ENCODE measurements around the gene CHST11.

The CHST11 gene

DNA sequence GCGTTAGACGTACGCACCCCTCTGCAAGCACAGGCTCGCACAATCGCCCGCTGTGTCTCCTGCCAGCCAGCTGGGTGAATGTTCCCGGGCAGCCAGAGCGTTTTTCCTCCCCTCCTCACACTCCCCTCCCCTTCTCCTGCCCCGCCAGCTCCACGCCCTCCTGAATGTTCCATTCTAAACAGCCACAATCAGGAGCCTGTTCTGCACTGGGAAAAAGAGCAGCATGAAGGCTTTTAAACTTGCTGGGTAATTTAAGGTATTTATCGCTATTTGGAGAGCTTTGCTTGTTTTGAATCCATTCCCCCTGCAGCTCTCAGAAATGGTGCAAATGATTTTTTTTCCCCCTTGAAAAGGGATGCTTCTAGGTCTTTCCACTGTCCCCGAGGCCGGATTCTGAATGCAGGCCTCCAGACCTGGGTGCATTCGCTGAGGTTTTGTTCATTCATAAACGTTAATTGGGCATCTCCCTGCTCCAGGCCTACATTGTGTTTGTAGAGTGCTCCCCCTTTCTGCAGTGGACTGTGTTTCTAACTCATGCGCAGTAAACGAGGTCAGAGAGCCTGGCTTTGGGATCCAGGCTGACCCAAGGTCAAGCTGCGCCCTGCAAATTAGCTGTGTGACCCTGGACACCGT lies 212.5 kb downstream of the CHST11 start:
- H3K4me3 ChIP-seq (ENCODE audit: insufficient read length, low read depth): no peak overlapping the region
- no peaks in the 10 kb centered on the region for H3K27me3 ChIP-seq (ENCODE audit: insufficient read depth, insufficient read length)
- H3K9ac ChIP-seq (ENCODE audit: insufficient read length, low read depth): no peak overlapping the region
- no peaks in the 10 kb centered on the region for H3K9me3 ChIP-seq (ENCODE audit: insufficient read depth, low read length)
- H3K4me1 ChIP-seq (ENCODE audit: insufficient read depth, insufficient read length): peaks cover 15% of the 10 kb centered on the region
- no peak for DNase-seq (ENCODE audit: low read depth, low spot score)
- H3K36me3 ChIP-seq (ENCODE audit: insufficient read depth, insufficient read length, low read length): no peaks in the 10 kb centered on the region
- TF ChIP-seq ZNF274 (IDR thresholded peaks at IDR 0.05; ENCODE audit: low read depth, low read length): no peak
- no peak for TF ChIP-seq YY1 (IDR thresholded peaks at IDR 0.05; ENCODE audit: insufficient read depth, insufficient read length)
- TF ChIP-seq SUZ12 (IDR thresholded peaks at IDR 0.05; ENCODE audit: extremely low read depth, insufficient read depth, insufficient read length): no peak

DNA sequence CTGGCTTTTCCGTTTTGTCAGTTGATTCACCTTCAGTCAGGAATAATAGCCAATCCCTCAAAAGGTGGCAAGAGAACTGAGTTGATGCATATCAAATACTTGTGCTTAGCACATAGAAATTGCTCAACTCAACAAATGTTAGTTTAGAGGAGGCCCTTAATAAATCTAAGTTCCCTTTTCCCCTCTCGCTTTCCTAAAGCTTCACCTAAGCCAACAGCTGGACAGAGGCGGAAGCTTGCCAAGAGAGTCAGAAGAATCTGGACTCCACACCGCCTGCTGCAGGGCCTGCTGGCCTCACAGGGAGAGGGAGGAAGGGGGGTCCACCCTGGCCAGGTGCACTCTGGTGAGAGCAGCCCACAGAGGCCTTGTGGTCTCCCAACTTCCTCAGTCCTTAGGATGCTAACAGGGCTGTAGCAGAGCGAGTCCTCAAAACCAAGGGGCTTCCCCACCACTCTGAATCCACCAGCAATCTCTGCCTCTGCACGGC lies 213.1 kb downstream of the CHST11 start:
- Histone ChIP-seq H3K27me3 (ENCODE audit: insufficient read depth, insufficient read length) (no peaks in the 10 kb centered on the region), H3K4me3 (ENCODE audit: insufficient read length, low read depth) (no peak overlapping the region), H3K36me3 (ENCODE audit: insufficient read depth, insufficient read length, low read length) (no peaks in the 10 kb centered on the region), H3K4me1 (ENCODE audit: insufficient read depth, insufficient read length) (peaks cover 15% of the 10 kb centered on the region), H3K9me3 (ENCODE audit: insufficient read depth, low read length) (no peaks in the 10 kb centered on the region), H3K9ac (ENCODE audit: insufficient read length, low read depth) (no peak overlapping the region)
- DNase-seq (ENCODE audit: low read depth, low spot score): no peak
- no peak for TF ChIP-seq ZNF274 (IDR thresholded peaks at IDR 0.05; ENCODE audit: low read depth, low read length)
- no peak for TF ChIP-seq YY1 (IDR thresholded peaks at IDR 0.05; ENCODE audit: insufficient read depth, insufficient read length)
- no peak for TF ChIP-seq SUZ12 (IDR thresholded peaks at IDR 0.05; ENCODE audit: extremely low read depth, insufficient read depth, insufficient read length)

DNA sequence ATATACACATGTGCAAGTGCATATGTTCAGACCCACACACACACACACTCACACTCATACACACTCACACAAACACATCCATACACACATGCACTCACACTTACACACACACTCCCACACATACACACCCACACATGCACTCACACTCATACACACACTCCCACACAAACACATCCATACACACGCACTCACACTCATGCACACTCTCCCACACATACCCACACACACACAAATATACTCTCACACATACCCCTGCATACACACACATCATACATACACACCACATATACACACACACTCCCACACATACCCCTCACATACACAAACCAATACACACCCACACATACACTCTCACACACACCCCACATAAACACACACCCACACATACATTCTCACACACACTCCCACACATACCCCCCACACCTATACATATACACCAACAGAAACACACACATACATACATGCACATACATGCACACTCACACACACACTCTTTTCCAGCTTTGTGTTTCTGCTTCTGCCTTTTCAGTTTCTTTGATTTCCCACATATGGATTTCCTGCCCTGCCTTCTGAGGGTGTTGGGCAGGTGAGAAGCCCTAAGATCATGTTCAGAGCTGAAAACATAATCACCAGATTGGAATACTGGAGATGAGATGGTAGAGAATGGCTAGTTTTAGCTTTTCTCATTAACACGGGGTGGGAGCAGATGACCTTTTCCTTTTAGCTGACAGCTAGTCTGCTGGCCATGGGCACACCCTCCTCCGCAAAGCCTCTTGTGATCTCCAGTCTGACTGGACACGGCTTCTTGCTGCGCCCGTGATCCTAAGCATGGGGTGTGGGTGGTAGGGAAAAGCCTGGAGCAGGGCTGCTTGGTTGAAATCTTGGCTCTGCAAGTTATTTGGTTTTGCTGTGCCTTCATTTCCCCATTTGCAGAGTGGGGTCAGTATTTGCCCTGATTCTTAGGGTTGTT lies 214.0 kb downstream of the CHST11 start:
- H3K4me1 ChIP-seq (ENCODE audit: insufficient read depth, insufficient read length): peaks cover 15% of the 10 kb centered on the region
- H3K27me3 ChIP-seq (ENCODE audit: insufficient read depth, insufficient read length): no peaks in the 10 kb centered on the region
- TF ChIP-seq SUZ12 (IDR thresholded peaks at IDR 0.05; ENCODE audit: extremely low read depth, insufficient read depth, insufficient read length) (no peak), ZNF274 (IDR thresholded peaks at IDR 0.05; ENCODE audit: low read depth, low read length) (no peak)
- no peak for DNase-seq (ENCODE audit: low read depth, low spot score)
- H3K9ac ChIP-seq (ENCODE audit: insufficient read length, low read depth): no peak overlapping the region
- no peaks in the 10 kb centered on the region for H3K36me3 ChIP-seq (ENCODE audit: insufficient read depth, insufficient read length, low read length)
- no peaks in the 10 kb centered on the region for H3K9me3 ChIP-seq (ENCODE audit: insufficient read depth, low read length)
- no peak overlapping the region for H3K4me3 ChIP-seq (ENCODE audit: insufficient read length, low read depth)

DNA sequence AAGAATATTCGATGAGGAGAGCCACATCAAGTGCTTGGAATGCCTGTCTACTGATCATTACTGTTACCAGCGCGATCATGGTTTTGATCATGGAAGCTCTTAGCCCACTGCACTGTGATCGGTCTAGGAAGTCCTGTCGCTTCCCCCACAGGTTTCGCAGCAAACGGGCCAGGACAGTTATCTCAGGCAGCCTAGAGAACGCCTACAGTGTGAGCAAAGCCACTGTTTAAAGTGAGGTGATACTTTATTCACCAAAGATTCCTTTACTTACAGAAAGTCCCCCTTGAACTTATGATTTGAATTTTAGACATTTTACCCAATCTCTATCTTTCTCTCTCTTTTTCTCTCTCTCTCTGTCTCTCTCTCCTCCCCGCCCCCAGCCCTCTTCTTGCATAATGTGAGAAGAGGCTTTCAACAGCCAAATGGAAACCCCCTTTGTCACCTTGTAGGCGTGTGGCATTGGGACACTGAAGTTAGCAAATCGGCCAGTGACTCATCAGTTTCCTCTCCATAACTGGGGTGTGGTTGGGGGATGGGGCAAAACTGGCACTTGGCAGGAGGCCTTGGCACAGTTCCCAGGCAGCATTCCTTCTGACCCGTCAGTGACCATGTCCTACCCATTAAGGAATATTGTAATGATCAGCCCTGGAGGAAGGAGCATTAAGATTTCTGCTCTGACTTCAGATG lies 214.8 kb downstream of the CHST11 start:
- TF ChIP-seq YY1 (IDR thresholded peaks at IDR 0.05; ENCODE audit: insufficient read depth, insufficient read length) (no peak), SUZ12 (IDR thresholded peaks at IDR 0.05; ENCODE audit: extremely low read depth, insufficient read depth, insufficient read length) (no peak), ZNF274 (IDR thresholded peaks at IDR 0.05; ENCODE audit: low read depth, low read length) (no peak)
- no peak overlapping the region for H3K9ac ChIP-seq (ENCODE audit: insufficient read length, low read depth)
- no peak for DNase-seq (ENCODE audit: low read depth, low spot score)
- H3K4me1 ChIP-seq (ENCODE audit: insufficient read depth, insufficient read length): peaks cover 15% of the 10 kb centered on the region
- H3K36me3 ChIP-seq (ENCODE audit: insufficient read depth, insufficient read length, low read length): no peaks in the 10 kb centered on the region
- H3K4me3 ChIP-seq (ENCODE audit: insufficient read length, low read depth): no peak overlapping the region
- no peaks in the 10 kb centered on the region for H3K9me3 ChIP-seq (ENCODE audit: insufficient read depth, low read length)
- H3K27me3 ChIP-seq (ENCODE audit: insufficient read depth, insufficient read length): no peaks in the 10 kb centered on the region

GRCh38 chr12:104672096-104672445 lies 215.3 kb downstream of the CHST11 start:
- Histone ChIP-seq H3K4me3 (ENCODE audit: insufficient read length, low read depth) (no peak overlapping the region), H3K9ac (ENCODE audit: insufficient read length, low read depth) (no peak overlapping the region), H3K4me1 (ENCODE audit: insufficient read depth, insufficient read length) (peaks cover 15% of the 10 kb centered on the region), H3K27me3 (ENCODE audit: insufficient read depth, insufficient read length) (no peaks in the 10 kb centered on the region), H3K9me3 (ENCODE audit: insufficient read depth, low read length) (no peaks in the 10 kb centered on the region), H3K36me3 (ENCODE audit: insufficient read depth, insufficient read length, low read length) (no peaks in the 10 kb centered on the region)
- no peak for DNase-seq (ENCODE audit: low read depth, low spot score)
- TF ChIP-seq ZNF274 (IDR thresholded peaks at IDR 0.05; ENCODE audit: low read depth, low read length) (no peak), YY1 (IDR thresholded peaks at IDR 0.05; ENCODE audit: insufficient read depth, insufficient read length) (no peak), SUZ12 (IDR thresholded peaks at IDR 0.05; ENCODE audit: extremely low read depth, insufficient read depth, insufficient read length) (no peak)

DNA sequence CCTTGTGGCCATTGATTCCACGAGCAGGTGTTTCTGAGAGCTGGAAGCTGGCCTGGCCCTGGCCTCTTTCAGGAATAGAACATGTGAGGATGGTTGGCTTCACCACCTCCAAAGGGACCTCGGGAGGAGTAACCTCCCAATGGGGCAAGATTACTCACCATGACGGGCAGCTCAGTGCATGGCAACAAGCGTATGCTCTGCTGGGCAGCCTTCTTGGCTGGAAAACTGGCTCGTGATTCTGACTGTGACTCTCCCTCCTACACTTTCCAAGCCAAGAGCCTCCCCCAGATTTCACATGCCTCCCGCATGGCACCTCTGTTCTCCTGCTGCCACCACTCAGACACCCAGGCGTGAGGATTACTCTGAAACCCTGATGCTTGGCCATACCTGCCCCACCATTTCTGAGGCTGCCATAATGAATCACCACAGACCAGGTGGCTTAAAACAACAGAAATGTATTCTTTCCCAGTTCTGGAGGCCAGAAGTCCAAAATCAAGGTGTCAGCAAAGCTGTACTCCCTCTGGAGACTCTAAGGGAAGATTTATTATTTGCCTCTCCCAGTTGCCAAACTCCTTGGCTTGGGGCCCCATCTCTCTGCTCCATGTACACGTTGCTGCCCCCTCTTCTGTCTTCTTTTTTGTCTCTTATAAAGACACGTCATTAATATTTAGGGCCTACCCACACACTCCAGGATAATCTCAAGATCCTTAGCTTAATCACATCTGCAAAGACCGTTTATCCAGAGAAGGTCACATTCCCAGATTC lies 215.9 kb downstream of the CHST11 start:
- DNase-seq (ENCODE audit: low read depth, low spot score): no peak
- TF ChIP-seq YY1 (IDR thresholded peaks at IDR 0.05; ENCODE audit: insufficient read depth, insufficient read length) (no peak), ZNF274 (IDR thresholded peaks at IDR 0.05; ENCODE audit: low read depth, low read length) (no peak), SUZ12 (IDR thresholded peaks at IDR 0.05; ENCODE audit: extremely low read depth, insufficient read depth, insufficient read length) (no peak)
- Histone ChIP-seq H3K27me3 (ENCODE audit: insufficient read depth, insufficient read length) (no peaks in the 10 kb centered on the region), H3K4me3 (ENCODE audit: insufficient read length, low read depth) (no peak overlapping the region), H3K36me3 (ENCODE audit: insufficient read depth, insufficient read length, low read length) (no peaks in the 10 kb centered on the region), H3K9ac (ENCODE audit: insufficient read length, low read depth) (no peak overlapping the region), H3K4me1 (ENCODE audit: insufficient read depth, insufficient read length) (peaks cover 15% of the 10 kb centered on the region), H3K9me3 (ENCODE audit: insufficient read depth, low read length) (no peaks in the 10 kb centered on the region)

Measured in NT2/D1 (cell line).